ENCODE data around the gene ABCC6. TPM values are rescaled to one million over a fixed set of nuclear protein-coding genes. Genes with fewer than 3 reads are reported as not detected.

ABCC6 gene
- total and polyA plus RNA-seq, 2 of the 13 experiments (the other 11 are each of a cell fraction or from before 2014, with no cell fraction given) = 82.4 to 105 TPM

- TF ChIP-seq FOSL1 (CRISPR knock-in tag; IDR thresholded peaks at IDR 0.05; ENCODE audit: borderline replicate concordance) = no peak
- peak; percentile 88 for TF ChIP-seq HNRNPL (IDR thresholded peaks at IDR 0.05; ENCODE audit: low read depth, low read length)
- no peak for TF ChIP-seq ZNF639 (CRISPR knock-in tag; conservative IDR thresholded peaks at IDR 0.05)
- no peak for TF ChIP-seq BCL3 (CRISPR knock-in tag; IDR thresholded peaks at IDR 0.05)
- TF ChIP-seq ZNF30 (CRISPR knock-in tag; IDR thresholded peaks at IDR 0.05) = no peak
- TF ChIP-seq SOX5 (CRISPR knock-in tag; IDR thresholded peaks at IDR 0.05; ENCODE audit: borderline replicate concordance) = no peak
- no peak for TF ChIP-seq ZSCAN22 (CRISPR knock-in tag; IDR thresholded peaks at IDR 0.05)
- TF ChIP-seq ZNF431 (CRISPR knock-in tag; IDR thresholded peaks at IDR 0.05; ENCODE audit: borderline replicate concordance, low read depth) = no peak
- TF ChIP-seq ZNF446 (CRISPR knock-in tag; IDR thresholded peaks at IDR 0.05) = no peak
- no peak for TF ChIP-seq YEATS4 (CRISPR knock-in tag; IDR thresholded peaks at IDR 0.05; ENCODE audit: borderline replicate concordance)
- TF ChIP-seq, protein P1, sequence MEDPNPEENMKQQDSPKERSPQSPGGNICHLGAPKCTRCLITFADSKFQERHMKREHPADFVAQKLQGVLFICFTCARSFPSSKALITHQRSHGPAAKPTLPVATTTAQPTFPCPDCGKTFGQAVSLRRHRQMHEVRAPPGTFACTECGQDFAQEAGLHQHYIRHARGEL (CRISPR knock-in tag; IDR thresholded peaks at IDR 0.05) = no peak
- TF ChIP-seq RBAK (CRISPR knock-in tag; IDR thresholded peaks at IDR 0.05) = no peak
- no peak for TF ChIP-seq ZBTB44 (CRISPR knock-in tag; IDR thresholded peaks at IDR 0.05)
- TF ChIP-seq NPAS2 (CRISPR knock-in tag; IDR thresholded peaks at IDR 0.05; ENCODE audit: borderline replicate concordance) = no peak
- TF ChIP-seq KMT2B (CRISPR knock-in tag; IDR thresholded peaks at IDR 0.05) = no peak
- TF ChIP-seq, protein P2, sequence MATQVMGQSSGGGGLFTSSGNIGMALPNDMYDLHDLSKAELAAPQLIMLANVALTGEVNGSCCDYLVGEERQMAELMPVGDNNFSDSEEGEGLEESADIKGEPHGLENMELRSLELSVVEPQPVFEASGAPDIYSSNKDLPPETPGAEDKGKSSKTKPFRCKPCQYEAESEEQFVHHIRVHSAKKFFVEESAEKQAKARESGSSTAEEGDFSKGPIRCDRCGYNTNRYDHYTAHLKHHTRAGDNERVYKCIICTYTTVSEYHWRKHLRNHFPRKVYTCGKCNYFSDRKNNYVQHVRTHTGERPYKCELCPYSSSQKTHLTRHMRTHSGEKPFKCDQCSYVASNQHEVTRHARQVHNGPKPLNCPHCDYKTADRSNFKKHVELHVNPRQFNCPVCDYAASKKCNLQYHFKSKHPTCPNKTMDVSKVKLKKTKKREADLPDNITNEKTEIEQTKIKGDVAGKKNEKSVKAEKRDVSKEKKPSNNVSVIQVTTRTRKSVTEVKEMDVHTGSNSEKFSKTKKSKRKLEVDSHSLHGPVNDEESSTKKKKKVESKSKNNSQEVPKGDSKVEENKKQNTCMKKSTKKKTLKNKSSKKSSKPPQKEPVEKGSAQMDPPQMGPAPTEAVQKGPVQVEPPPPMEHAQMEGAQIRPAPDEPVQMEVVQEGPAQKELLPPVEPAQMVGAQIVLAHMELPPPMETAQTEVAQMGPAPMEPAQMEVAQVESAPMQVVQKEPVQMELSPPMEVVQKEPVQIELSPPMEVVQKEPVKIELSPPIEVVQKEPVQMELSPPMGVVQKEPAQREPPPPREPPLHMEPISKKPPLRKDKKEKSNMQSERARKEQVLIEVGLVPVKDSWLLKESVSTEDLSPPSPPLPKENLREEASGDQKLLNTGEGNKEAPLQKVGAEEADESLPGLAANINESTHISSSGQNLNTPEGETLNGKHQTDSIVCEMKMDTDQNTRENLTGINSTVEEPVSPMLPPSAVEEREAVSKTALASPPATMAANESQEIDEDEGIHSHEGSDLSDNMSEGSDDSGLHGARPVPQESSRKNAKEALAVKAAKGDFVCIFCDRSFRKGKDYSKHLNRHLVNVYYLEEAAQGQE (IDR thresholded peaks at IDR 0.05; ENCODE audit: borderline replicate concordance in 1 of 2, low read depth in 1 of 2, low read length in 2 of 2) = no peak
Observed at GRCh38 chr16:16150117-16150877, 73.0 kb downstream of the ABCC6 start (continued).

All from HepG2 (cell line).